SJCRH30 (cell line): ENCODE results near the gene KCNIP2. TPM values are rescaled to one million over a fixed set of nuclear protein-coding genes. Genes with fewer than 3 reads are reported as not detected.

Experiments
- DNase-seq, 2 experiments: peaks; one replicate each; pipeline ENCODE4 v3.0.0-alpha.2; 2015 to 2020
- H3K27ac ChIP-seq: fragments of 250-450 bp; sonication (Bioruptor Pico); 2 replicates; pipeline ENCODE4 v1.5.1; 2020; ENCODE audit warnings: mild to moderate bottlenecking, moderate library complexity
- H3K27me3 ChIP-seq: fragments of 250-450 bp; sonication (Bioruptor Pico); 2 replicates; pipeline ENCODE4 v1.5.1; 2020; ENCODE audit warnings: mild to moderate bottlenecking, moderate library complexity
- H3K36me3 ChIP-seq: fragments of 250-450 bp; sonication (Bioruptor Pico); 2 replicates; pipeline ENCODE4 v1.5.1; 2020; ENCODE audit warnings: mild to moderate bottlenecking, moderate library complexity
- H3K4me1 ChIP-seq: fragments of 250-450 bp; sonication (Bioruptor Pico); 2 replicates; pipeline ENCODE4 v1.5.1; 2020; ENCODE audit warnings: mild to moderate bottlenecking, moderate library complexity
- H3K4me3 ChIP-seq: fragments of 250-450 bp; sonication (Bioruptor Pico); 2 replicates; pipeline ENCODE4 v1.5.1; 2020; ENCODE audit warnings: mild to moderate bottlenecking, moderate library complexity
- H3K9me3 ChIP-seq: fragments of 250-450 bp; sonication (Bioruptor Pico); replicated peaks from 2 replicates; pipeline ENCODE4 v1.5.1; 2020; ENCODE audit warnings: mild to moderate bottlenecking, moderate library complexity
- total RNA-seq: library from RNA; depleted of rRNA; stranded (reverse); fragments of >200 nt; shearing (Covaris generic); gene quantifications from 2 replicates; pipeline ENCODE4 v1.2.3, GENCODE V29; 2014

KCNIP2 gene
- total RNA-seq, 1 experiment from 2014 or later, result 1.1 TPM

DNA sequence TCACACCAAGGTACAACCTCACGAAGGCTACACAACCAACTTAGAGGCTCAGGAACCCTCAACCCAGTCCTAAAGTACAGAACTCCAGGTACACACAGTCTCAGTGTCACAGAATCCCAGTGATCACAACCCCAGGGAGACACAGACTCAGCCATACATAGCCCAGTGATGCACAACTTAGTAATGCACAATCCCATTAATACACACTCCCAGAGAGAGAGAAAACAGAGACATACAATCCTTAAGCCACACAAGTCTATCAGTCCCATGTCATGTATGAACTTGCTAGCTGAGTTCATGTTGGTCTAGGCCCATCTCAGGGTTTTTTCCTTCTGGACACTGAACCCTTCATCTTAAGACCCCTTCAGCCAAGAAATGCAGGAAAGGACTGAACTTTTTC is 4.6 kb downstream of the KCNIP2 start:
- Histone ChIP-seq H3K27me3 (no peaks in the 10 kb centered on the region), H3K4me3 (no peak overlapping the region), H3K27ac (no peak overlapping the region), H3K9me3 (no peaks in the 10 kb centered on the region), H3K4me1 (peaks cover 14% of the 10 kb centered on the region; the same call in 1 of the 2 replicates), H3K36me3 (no peaks in the 10 kb centered on the region)
- no peak for DNase-seq

DNA sequence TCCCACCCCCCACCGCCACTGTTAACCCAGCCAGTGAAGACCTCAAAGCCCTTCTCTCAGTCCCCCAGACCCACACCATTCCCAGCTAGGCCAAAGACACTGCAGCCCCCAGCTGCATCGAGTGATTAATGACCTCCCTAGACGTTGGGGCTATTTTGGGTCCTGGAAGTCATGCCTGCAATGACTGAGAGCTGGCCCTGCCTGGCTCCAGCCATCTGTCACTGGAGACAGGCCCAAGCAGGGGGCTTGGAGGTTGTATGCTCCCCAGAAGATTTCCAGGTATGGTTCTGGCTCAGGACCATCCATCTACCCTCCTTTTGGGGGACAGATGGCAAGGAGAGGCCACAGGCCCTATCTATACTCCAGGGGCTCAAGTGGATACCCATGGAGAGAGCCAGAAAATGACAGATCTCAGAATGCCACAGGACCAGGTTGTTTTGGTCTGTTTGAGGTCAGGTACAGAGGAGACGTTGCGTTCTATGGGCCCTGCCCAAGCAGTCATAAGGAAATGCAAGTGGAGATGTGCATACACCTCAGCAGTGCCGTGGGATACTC is 5.1 kb downstream of the KCNIP2 start:
- Histone ChIP-seq H3K36me3 (no peaks in the 10 kb centered on the region), H3K9me3 (no peaks in the 10 kb centered on the region), H3K4me1 (peaks cover 14% of the 10 kb centered on the region; the same call in 1 of the 2 replicates), H3K27ac (no peak overlapping the region), H3K4me3 (no peak overlapping the region), H3K27me3 (no peaks in the 10 kb centered on the region)
- no peak for DNase-seq

DNA sequence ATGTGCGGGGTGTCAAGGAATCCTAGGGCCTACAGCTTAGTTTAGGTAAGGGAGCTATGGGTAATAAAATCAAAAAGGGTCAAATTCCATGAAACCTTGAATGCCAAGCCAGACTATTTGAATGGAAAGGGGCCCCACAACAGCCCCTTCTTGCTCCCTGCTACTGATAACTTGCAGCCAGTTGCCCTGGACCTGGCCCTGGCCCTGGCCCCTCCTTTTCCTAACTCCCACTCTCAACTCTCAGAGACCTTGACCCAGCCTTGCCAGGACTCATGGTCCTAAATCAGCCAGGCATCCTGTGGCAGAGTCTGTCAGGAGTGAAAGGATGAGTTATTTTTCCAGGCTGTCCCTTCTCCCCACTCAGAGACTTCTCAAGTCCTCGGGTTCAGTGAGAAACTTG is 5.9 kb downstream of the KCNIP2 start:
- DNase-seq, result no peak
- Histone ChIP-seq H3K4me3 (no peak overlapping the region), H3K27ac (no peak overlapping the region)

GRCh38 chr10:101835362-101835761 is 8.2 kb downstream of the KCNIP2 start:
- Histone ChIP-seq H3K36me3 (no peaks in the 10 kb centered on the region), H3K4me3 (no peak overlapping the region), H3K9me3 (no peaks in the 10 kb centered on the region), H3K4me1 (peaks cover 15% of the 10 kb centered on the region; the same call in 1 of the 2 replicates), H3K27ac (no peak overlapping the region), H3K27me3 (no peaks in the 10 kb centered on the region)
- peak; percentile 65 to 84 for DNase-seq

More for the DNA sequence above, 5.9 kb downstream of the KCNIP2 start:
- Histone ChIP-seq H3K4me1 (peaks cover 14% of the 10 kb centered on the region; the same call in 1 of the 2 replicates), H3K9me3 (no peaks in the 10 kb centered on the region), H3K27me3 (no peaks in the 10 kb centered on the region), H3K36me3 (no peaks in the 10 kb centered on the region)

DNA sequence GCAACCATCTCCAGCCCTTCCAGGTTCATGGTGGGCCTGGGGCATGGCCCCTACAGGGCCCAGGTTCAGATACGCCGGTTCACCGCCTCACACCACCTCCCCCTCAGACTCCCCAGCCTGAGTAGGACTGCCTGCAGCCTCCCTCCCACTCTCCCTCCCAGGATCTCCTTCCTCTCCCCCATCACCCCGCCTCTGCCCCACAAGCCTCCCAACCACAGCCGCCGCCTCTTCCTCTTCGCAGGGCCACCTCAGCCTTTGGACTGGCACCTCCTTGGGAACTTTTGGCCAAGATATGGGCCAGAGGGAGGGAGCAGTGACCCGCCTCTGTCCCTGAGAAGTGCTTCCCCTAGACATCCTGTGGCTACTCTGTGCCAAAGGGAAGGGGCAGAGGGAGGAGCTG is 9.3 kb downstream of the KCNIP2 start:
- H3K9me3 ChIP-seq, result no peaks in the 10 kb centered on the region

GRCh38 chr10:101833466-101833865 is 10.1 kb downstream of the KCNIP2 start:
- H3K9me3 ChIP-seq, result no peaks in the 10 kb centered on the region
- H3K27ac ChIP-seq, result no peak overlapping the region
- H3K4me1 ChIP-seq, result peaks cover 15% of the 10 kb centered on the region; the same call in 1 of the 2 replicates
- no peak overlapping the region for H3K4me3 ChIP-seq
- no peak for DNase-seq
- H3K27me3 ChIP-seq, result no peaks in the 10 kb centered on the region
- H3K36me3 ChIP-seq, result no peaks in the 10 kb centered on the region

More for the DNA sequence above, 9.3 kb downstream of the KCNIP2 start:
- peaks cover 15% of the 10 kb centered on the region; the same call in 1 of the 2 replicates for H3K4me1 ChIP-seq
- DNase-seq, result no peak
- H3K4me3 ChIP-seq, result no peak overlapping the region
- no peak overlapping the region for H3K27ac ChIP-seq
- no peaks in the 10 kb centered on the region for H3K27me3 ChIP-seq
- H3K36me3 ChIP-seq, result no peaks in the 10 kb centered on the region

DNA sequence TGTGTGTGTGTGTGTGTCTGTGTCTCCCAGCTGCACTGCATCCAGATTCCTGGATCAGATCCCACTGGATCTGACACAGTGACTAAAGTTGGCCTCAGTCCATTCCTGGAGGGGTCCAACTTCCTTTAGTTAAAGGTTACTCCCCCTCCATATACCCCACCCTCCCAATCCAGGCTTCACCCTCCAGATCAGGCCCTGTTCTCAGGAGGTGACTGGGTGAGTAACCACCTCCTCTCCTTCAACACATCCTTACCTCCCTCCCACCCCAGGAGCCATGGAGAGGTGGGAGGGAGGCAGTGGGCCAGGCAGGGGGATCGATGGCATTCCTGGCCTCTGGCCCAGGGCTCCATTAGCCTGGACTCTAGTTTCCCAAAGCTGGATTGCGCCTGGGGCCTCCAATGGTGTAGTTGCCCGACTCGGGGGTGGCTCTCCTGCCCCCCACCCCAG is 11.3 kb downstream of the KCNIP2 start:
- no peak overlapping the region for H3K4me3 ChIP-seq
- DNase-seq, result no peak
- H3K27ac ChIP-seq, result no peak overlapping the region
- peaks cover 15% of the 10 kb centered on the region; the same call in 1 of the 2 replicates for H3K4me1 ChIP-seq
- no peaks in the 10 kb centered on the region for H3K27me3 ChIP-seq
- no peaks in the 10 kb centered on the region for H3K36me3 ChIP-seq
- H3K9me3 ChIP-seq, result no peaks in the 10 kb centered on the region

GRCh38 chr10:101831169-101831811 is 12.3 kb downstream of the KCNIP2 start:
- Histone ChIP-seq H3K27ac (no peak overlapping the region), H3K9me3 (no peaks in the 10 kb centered on the region), H3K4me3 (peak overlapping the region; percentile 59), H3K36me3 (no peaks in the 10 kb centered on the region), H3K27me3 (no peaks in the 10 kb centered on the region), H3K4me1 (peaks cover 15% of the 10 kb centered on the region; the same call in 1 of the 2 replicates)
- DNase-seq, result no peak

DNA sequence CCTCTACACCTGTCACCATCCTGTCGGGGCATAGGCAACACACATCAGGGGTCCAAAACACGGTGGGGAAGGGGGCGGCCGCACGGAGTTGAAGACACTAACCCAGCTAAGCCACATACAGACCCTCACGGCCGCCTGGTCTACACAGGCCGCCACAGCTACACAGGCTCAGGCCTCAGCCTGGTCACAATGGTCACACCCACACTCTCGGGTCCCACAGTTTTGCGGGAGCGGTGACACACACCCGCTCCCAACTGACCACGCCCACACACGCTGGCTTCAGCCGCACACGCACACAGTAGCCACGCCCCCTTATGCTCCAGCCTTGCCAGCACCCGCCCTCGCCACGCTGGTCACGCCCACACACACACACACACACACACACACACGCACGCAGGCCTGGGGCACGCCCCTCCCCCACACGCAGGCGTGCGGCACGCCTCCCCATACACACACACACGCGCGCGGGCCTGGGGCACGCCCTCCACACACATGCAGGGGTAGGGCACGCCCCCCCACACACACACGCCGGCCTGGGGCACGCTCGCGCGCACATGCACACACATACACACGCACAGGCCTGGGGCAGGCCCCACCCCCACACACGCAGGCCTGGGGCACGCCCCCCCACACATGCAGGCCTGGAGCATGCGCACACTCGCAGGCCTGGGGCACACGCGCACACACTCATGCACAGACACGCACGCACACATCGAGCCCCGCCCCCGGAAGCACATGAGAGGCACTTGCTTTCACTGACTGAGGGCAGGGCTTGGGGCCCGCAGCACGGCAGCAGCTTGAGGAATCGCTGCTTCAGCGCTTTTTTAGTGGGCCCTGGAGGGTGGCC is 13.1 kb downstream of the KCNIP2 start:
- no peaks in the 10 kb centered on the region for H3K36me3 ChIP-seq
- DNase-seq, result peak; percentile 94 to 95
- no peaks in the 10 kb centered on the region for H3K27me3 ChIP-seq
- H3K4me1 ChIP-seq, result peaks cover 11% of the 10 kb centered on the region; the same call in 1 of the 2 replicates
- no peaks in the 10 kb centered on the region for H3K9me3 ChIP-seq
- no peak overlapping the region for H3K27ac ChIP-seq
- peak overlapping the region; percentile 59 for H3K4me3 ChIP-seq

- H3K27ac ChIP-seq, result no peak overlapping the region
Observed at GRCh38 chr10:101829561-101830315, 13.9 kb downstream of the KCNIP2 start.

DNA sequence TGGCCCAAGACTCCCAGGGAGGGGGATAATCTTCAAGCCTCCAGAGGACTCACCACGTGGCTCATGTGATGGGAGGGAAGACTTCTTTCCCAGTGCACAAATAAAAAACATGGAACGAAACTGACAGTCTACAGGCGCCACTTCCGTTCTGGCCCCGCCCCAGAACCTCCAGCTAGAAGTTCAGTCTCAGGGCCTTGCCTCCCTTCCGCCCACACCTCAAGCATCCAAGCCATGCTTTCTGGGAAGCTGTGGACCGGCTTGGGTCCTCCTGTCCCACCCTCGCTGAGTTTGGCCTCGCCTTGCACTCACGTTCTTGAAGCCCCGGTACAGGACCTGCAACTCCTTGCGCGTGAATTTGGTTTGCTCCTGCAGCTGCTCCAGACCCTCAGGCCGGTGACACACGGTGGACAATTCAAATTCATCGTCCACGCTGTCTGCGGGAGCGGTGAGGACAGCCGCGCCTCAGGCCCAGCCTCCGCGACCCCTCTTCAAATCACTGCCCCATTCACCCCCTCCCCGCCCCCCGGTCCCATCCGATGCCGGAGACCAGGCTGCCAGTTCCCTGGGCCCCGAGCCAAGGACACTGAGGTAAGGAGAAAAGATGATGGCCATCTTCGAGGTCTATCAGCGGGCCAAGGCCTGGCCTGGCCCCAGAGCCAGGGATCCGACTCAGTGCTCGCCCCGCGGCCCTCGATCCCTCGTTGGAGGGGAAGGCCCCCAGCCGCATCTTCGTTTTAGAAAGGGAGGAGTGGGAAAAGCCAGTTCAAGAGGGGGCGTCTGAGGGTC is 14.6 kb downstream of the KCNIP2 start:
- H3K4me1 ChIP-seq, result peaks cover 5% of the 10 kb centered on the region; the same call in 1 of the 2 replicates
- no peaks in the 10 kb centered on the region for H3K36me3 ChIP-seq
- H3K9me3 ChIP-seq, result no peaks in the 10 kb centered on the region
- H3K27ac ChIP-seq, result no peak overlapping the region
- no peak overlapping the region for H3K4me3 ChIP-seq
- no peak for DNase-seq
- H3K27me3 ChIP-seq, result no peaks in the 10 kb centered on the region

More at GRCh38 chr10:101829561-101830315, 13.9 kb downstream of the KCNIP2 start:
- Histone ChIP-seq H3K4me3 (peak overlapping the region; percentile 59), H3K9me3 (no peaks in the 10 kb centered on the region), H3K36me3 (no peaks in the 10 kb centered on the region), H3K4me1 (peaks cover 5% of the 10 kb centered on the region; the same call in 1 of the 2 replicates), H3K27me3 (no peaks in the 10 kb centered on the region)
- DNase-seq, result peak in 1 of 2 experiments; percentile 49

DNA sequence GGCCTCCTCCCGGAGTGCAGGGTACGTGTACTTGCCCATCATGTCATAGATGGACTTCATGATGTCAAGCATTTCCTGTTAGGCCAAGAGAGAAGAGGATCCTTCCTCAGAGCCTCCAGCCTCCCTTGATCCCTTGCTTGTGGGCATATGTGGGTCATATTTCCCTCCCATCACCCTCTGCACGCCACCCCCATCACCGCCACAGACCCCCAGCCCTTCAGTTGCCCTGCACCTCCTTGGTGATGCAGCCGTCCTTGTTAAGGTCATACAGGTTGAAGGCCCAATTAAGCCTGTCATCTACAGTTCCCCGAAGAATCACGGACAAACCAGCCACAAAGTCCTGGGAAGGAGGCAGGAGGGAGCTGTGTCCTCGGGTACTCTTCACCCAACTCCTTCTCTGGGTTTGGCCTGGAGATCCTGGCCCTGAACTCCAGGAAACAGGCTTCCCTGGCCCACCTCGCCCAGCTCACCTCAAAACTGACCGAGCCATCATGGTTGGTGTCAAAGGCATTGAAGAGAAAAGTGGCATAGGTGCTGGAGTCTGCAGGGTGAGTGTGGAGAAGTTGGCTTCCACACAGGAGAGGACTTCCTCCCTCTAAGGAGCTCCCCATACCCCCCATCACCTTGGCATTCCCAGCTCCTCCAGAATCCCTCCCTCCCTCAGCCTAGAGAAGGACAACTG is 15.5 kb downstream of the KCNIP2 start:
- Histone ChIP-seq H3K4me1 (peaks cover 5% of the 10 kb centered on the region; the same call in 1 of the 2 replicates), H3K4me3 (no peak overlapping the region), H3K27me3 (no peaks in the 10 kb centered on the region), H3K36me3 (no peaks in the 10 kb centered on the region), H3K9me3 (no peaks in the 10 kb centered on the region), H3K27ac (no peak overlapping the region)
- DNase-seq, result no peak

- H3K9me3 ChIP-seq, result no peaks in the 10 kb centered on the region
- DNase-seq, result no peak
- H3K4me1 ChIP-seq, result peaks cover 5% of the 10 kb centered on the region; the same call in 1 of the 2 replicates
- no peak overlapping the region for H3K4me3 ChIP-seq
- H3K36me3 ChIP-seq, result no peaks in the 10 kb centered on the region
- no peaks in the 10 kb centered on the region for H3K27me3 ChIP-seq
- H3K27ac ChIP-seq, result no peak overlapping the region
Observed at GRCh38 chr10:101826852-101827434, 16.7 kb downstream of the KCNIP2 start.
